Tibial nerve (tissue), 4 donors: Measurements from ENCODE around the gene ITIH3.

Experiments
- CTCF ChIP-seq, 5 experiments: fragments of 200-600 bp in 3 of 5; fragments of 450-650 bp in 2 of 5; sonication (generic) in 3 of 5; IDR thresholded peaks; one replicate each; pipeline ENCODE4 v1.5.1; 2016 to 2019; ENCODE audit warnings: antibody characterized with exemption in 5 of 5, mild to moderate bottlenecking in 3 of 5, moderate library complexity in 2 of 5
- EP300 ChIP-seq, 2 donors: sonication (generic); formaldehyde crosslinking; IDR thresholded peaks; one replicate each; pipeline ENCODE4 v1.6.1; 2017; ENCODE audit warnings: antibody characterized with exemption in 2 of 2, mild to moderate bottlenecking in 1 of 2
- POLR2A ChIP-seq, 2 donors: fragments of 450-650 bp; IDR thresholded peaks; one replicate each; pipeline ENCODE4 v1.6.1; 2017; ENCODE audit warnings: antibody characterized with exemption in 2 of 2, mild to moderate bottlenecking in 2 of 2, moderate library complexity in 2 of 2

DNA sequence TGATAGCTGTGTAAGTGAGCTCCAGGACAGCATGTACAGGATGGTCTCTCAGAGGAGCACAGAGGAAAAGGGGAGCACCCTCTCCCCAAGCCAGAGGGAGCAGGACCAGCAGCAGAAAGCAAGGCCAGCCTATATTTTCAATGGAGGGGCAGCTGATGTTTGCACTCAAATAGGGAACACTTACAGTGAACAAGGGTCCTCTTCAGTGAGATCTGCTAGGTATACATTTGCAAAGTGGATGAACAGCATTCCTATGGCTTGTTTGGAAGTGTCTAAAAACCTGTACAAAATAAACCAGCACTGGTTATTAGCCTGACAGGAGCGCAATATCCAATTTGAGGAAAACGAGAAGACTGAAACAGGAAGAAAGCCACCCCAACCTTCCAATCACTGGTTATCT lies 57.8 kb downstream of the ITIH3 start:
- TF ChIP-seq CTCF (IDR thresholded peaks at IDR 0.05) (no peak), EP300 (IDR thresholded peaks at IDR 0.05) (no peak), POLR2A (IDR thresholded peaks at IDR 0.05) (no peak)
